Posterior cingulate gyrus (tissue), 11 donors: ENCODE results near the gene CGB2.
A peak's percentile ranks its signal among the peaks of the same experiment; 100 is the strongest.
"Not testable (repeated sequence)": the region's sequence is repeated elsewhere in the genome, so short reads cannot be mapped to it uniquely, and the experiment has no call there.

Source experiments
- DNase-seq, 10 donors: peaks; one replicate each; pipeline versions ENCODE4 v3.0.0 to v3.0.0-alpha.2; 2020 to 2021; ENCODE audit warnings: mixed read lengths in 3 of 10
- intact Hi-C: fragments of 100-400 bp; cut with DNase I; formaldehyde crosslinking; loops from one replicate; pipeline ENCODE4 v1.15.1; 2023

The CGB2 gene

GRCh38 chr19:49006905-49007304 is 24.8 kb upstream of the CGB2 start:
- intact Hi-C loops = no loop called here
- no peak for DNase-seq

- intact Hi-C loops = no loop called here
- no peak for DNase-seq
Measured at GRCh38 chr19:49009828-49010227, 21.9 kb upstream of the CGB2 start.

DNA sequence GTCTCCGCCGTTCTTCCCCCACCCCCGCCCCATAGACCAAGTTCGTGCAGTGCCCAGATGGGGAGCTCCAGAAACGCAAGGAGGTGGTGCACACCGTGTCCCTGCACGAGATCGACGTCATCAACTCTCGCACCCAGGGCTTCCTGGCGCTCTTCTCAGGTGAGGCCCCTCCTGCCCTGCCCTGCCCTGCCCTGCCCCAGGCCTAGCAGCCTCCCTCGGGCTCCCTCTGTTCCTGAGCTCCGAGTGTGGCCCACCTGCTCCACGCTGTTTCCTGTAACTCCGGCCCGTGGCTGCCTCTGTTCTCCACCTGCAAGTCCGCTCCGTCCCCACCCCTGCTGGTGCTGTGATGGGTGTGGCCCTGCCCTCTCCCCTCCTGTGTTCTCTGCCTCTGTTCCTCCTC is 21.2 kb upstream of the CGB2 start:
- DNase-seq = no peak
- intact Hi-C loops = no loop called here

- no peak for DNase-seq
- intact Hi-C loops = no loop called here
Measured at GRCh38 chr19:49011194-49011593, 20.5 kb upstream of the CGB2 start.

DNA sequence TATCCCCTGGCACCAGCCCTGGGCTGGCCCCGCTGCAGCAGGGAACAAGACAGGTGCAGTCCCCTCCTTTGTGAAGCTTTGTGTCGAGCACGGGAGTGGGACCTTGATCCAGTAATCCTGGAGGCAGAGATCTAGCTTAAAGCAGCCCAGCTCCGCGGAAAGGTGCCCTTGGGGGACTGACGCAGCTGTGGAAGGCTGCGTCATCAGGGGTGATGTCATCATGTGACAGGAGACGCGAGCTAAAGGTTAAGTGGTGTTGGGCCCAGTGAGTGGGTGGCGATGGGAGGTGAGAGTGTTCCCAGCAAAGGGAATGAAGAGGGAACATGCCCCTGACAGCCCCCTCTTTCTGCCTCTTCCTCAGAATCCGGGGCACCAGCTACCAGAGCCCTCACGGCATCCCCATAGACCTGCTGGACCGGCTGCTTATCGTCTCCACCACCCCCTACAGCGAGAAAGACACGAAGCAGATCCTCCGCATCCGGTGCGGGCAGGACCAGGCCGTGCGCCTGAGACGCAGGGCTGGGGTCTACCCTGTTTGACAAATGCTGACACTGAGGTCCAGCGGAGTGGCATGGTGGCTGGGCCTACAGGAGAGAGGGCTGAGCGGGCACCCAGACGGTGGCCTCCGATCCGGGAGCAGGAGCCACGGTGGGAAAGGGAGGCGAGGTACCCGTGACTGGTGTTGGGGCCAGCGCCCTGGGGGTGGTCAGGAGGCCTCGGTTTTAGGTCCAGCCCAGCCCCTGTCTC is 17.4 kb upstream of the CGB2 start:
- intact Hi-C loops = no loop called here
- no peak for DNase-seq

DNA sequence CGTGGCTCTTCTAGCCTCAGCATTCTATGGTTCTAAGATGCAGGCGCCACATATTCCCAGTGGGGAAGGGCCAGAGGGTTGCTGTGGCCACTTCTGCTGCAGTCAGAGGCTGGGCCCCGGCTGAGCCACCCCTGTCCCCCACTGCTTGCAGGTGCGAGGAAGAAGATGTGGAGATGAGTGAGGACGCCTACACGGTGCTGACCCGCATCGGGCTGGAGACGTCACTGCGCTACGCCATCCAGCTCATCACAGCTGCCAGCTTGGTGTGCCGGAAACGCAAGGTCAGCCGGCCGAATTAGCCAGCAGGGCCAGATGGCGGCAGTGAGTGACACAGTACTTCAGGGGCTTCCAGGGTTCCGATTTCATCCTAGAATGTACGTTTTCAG is 16.8 kb upstream of the CGB2 start:
- DNase-seq = no peak
- intact Hi-C loops = no loop called here

DNA sequence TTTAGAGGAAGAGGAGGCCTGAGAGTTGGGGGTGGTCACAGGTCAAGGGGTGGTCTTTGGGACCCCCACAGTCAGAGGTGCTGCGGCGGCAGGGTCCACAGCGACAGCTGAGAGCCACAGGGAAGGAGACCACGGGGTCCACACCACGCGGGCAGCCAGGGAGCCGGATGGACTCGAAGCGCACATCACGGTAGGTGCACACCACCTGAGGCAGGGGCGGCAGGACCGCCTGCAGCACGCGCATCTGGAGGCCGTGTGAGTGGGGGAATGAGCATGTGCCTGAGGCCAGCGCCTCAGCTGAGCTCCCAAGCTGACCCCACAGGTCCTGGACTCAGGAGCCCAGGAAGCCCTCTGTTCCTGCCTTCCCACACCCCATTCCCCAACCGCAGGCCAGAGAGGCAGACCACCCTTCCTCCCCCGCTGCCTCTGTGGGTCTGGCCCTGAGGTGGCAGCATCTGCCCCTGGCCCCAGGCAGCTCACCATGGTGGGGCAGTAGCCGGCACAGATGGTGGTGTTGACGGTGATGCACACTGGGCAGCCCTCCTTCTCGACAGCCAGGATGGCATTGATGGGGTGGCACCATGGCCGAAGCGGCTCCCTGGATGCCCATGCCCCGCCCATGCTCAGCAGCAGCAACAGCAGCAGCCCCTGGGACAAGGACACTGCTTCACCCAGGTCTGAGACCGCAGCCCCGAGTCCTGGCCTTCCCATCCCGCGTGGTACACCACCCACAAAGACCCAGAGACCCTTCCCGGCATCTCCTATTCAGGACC is 15.4 kb upstream of the CGB2 start:
- intact Hi-C loops = no loop called here
- DNase-seq = no peak

DNA sequence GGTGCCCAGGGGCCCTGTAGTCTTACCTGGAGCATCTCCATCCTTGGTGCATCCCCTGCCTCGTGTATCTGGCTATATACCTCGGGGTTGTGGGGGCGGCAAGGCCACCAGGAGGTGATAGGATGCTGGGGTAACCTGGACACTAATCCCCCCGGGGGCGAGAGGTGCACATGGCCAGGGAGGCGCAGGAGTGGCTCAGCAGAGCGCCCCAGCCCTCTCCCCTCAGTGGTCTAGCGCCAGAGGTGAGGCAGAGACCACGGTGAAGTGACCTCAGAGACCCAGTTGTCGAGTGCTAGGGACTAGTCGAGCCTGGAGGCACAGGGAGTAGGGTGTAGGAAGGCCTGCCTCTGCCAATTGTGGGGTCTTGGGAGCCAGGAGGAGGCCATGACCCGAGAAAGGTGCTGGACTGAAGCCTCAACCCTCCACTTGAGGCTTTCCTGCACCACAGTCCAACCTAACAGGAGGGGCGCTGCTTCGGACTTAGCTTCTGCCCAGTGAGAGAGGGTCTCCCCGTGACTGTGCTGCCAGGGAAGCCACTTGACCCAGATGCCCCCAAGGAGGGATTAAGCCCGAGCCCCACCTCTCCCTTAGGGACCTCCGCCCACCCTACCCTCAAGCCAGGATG is 14.5 kb upstream of the CGB2 start, which contains the start of gene LHB:
TSS of gene LHB (minus strand) at position 51 of the 625 bp plus-strand sequence. CDS start at position 41, 10 bp downstream.
- DNase-seq = no peak

GRCh38 chr19:49017666-49018351 is 13.9 kb upstream of the CGB2 start:
- peak in 4 of 10 donors; percentile 5 to 87 (median 29) for DNase-seq
- intact Hi-C loops = no loop called here

More for the DNA sequence above, 14.5 kb upstream of the CGB2 start, which contains the start of gene LHB:
- intact Hi-C loops = no loop called here

GRCh38 chr19:49018388-49019241 is 13.1 kb upstream of the CGB2 start:
- peak in 2 of 10 donors; percentile 72 for DNase-seq

GRCh38 chr19:49019242-49019932 is 12.3 kb upstream of the CGB2 start:
- peak in 4 of 10 donors; percentile 27 to 78 (median 52) for DNase-seq

More at GRCh38 chr19:49018388-49019241, 13.1 kb upstream of the CGB2 start:
- intact Hi-C loops = not testable (repeated sequence)

GRCh38 chr19:49020342-49020741 is 11.3 kb upstream of the CGB2 start:
- intact Hi-C loops = no loop called here
- peak in 1 of 10 donors; percentile 36 for DNase-seq

More at GRCh38 chr19:49019242-49019932, 12.3 kb upstream of the CGB2 start:
- intact Hi-C loops = no loop called here

GRCh38 chr19:49020931-49021895 is 10.5 kb upstream of the CGB2 start:
- intact Hi-C loops = no loop called here
- peak in 1 of 10 donors; percentile 24 for DNase-seq

DNA sequence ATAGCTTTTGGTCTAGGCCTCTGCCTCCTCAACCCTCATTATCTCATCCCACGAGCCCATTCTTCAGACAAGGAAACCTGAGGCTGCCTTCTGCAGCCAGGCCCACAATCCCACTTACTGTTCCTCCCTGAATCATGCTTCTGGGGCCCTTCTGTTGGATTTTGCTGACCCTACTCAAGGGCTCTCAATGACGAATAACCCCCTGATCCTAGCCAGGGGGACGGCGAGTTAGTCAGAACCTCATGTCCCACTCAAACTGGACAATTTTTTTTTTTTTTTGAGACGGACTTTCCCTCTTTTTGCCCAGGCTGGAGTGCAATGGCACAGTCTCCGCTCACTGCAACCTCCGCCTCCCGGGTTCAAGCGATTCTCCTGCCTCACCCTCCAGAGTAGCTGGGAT is 9.6 kb upstream of the CGB2 start:
- intact Hi-C loops = no loop called here
- peak in 2 of 10 donors; percentile 15 to 27 for DNase-seq

GRCh38 chr19:49024233-49024632 is 7.5 kb upstream of the CGB2 start, which contains the start of gene CGB3:
CGB3 (minus strand) TSS chr19:49024333; CDS start chr19:49023971, 362 bp downstream.
- peak in 1 of 10 donors; percentile 5 for DNase-seq
- intact Hi-C loops = not testable (repeated sequence)

DNA sequence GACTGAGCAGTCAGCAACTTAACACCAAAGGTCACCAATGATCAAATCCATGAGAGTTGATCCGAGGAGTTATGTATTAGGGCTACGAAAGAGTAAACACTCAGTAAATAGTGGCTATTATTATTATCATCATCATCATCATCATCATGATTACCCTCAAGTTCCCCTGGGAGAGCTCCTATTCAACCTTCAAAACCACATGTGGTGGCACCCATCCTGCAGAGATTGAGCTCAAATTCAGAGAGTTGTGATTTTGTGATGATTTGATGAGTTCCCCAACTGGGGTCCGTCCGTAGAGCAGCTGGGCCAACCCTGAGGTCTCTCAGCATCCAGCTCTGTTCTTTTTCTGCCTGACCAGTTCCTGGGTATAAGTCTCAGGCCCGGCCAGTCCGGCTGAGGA is 6.6 kb upstream of the CGB2 start:
- intact Hi-C loops = not testable (repeated sequence)

GRCh38 chr19:49025599-49025998 is 6.1 kb upstream of the CGB2 start:
- peak in 2 of 10 donors; percentile 8 to 59 for DNase-seq
- intact Hi-C loops = not testable (repeated sequence)

More for the DNA sequence above, 6.6 kb upstream of the CGB2 start:
- not testable (repeated sequence) for DNase-seq

GRCh38 chr19:49028686-49029085 is 3.0 kb upstream of the CGB2 start:
- intact Hi-C loops = not testable (repeated sequence)
- DNase-seq = peak in 2 of 10 donors; percentile 30 to 71
